Neural cell (in vitro differentiated cells): ENCODE data around the gene KLF5. TPM values are rescaled to one million over a fixed set of nuclear protein-coding genes. Genes with fewer than 3 reads are reported as not detected.

ENCODE experiments used
- H2AFZ ChIP-seq: fragments of 200-600, 300-800 bp; sonication (generic), shearing (Covaris generic); 2 replicates; pipeline ENCODE4 v1.6.0; 2014; ENCODE audit warnings: low read depth, mild to moderate bottlenecking, antibody characterized with exemption, low read length, moderate library complexity
- H3F3A ChIP-seq: fragments of 200-600 bp; shearing (Covaris generic); 2 replicates; pipeline ENCODE4 v1.6.1; 2016; ENCODE audit warnings: mild to moderate bottlenecking, moderate library complexity, mixed read lengths, antibody characterized with exemption, low read length; ENCODE audit not compliant: insufficient read depth, poor library complexity, severe bottlenecking
- H3K27ac ChIP-seq: fragments of 200-600, 300-800 bp; sonication (generic), shearing (Covaris generic); 2 replicates; pipeline ENCODE4 v1.5.1; 2014; ENCODE audit warnings: mild to moderate bottlenecking, low read length, moderate library complexity
- H3K27me3 ChIP-seq: fragments of 300-800, 200-600 bp; sonication (generic), shearing (Covaris generic); 2 replicates; pipeline ENCODE4 v1.6.0; 2014; ENCODE audit warnings: mild to moderate bottlenecking, low read depth, low read length, moderate library complexity; ENCODE audit not compliant: insufficient read depth
- H3K36me3 ChIP-seq: fragments of 300-800, 200-600 bp; sonication (generic), shearing (Covaris generic); 2 replicates; pipeline ENCODE4 v1.5.1; 2014; ENCODE audit warnings: mild to moderate bottlenecking, antibody characterized with exemption, low read length, moderate library complexity; ENCODE audit not compliant: insufficient read depth
- H3K4me2 ChIP-seq: fragments of 300-800, 200-600 bp; sonication (generic), shearing (Covaris generic); 2 replicates; pipeline ENCODE4 v1.6.0; 2014; ENCODE audit warnings: mild to moderate bottlenecking, low read length
- H3K4me3 ChIP-seq: fragments of 300-800, 200-600 bp; sonication (generic), shearing (Covaris generic); 2 replicates; pipeline ENCODE4 v1.5.1; 2014; ENCODE audit warnings: mild to moderate bottlenecking, low read length, moderate library complexity
- H3K79me2 ChIP-seq: fragments of 200-600 bp; shearing (Covaris generic); replicated peaks from 2 replicates; pipeline ENCODE4 v1.6.0; 2014; ENCODE audit warnings: mild to moderate bottlenecking, low read length, moderate library complexity; ENCODE audit not compliant: insufficient read depth
- H3K9ac ChIP-seq: fragments of 300-800, 200-600 bp; sonication (generic), shearing (Covaris generic); 2 replicates; pipeline ENCODE4 v1.6.1; 2016; ENCODE audit warnings: mild to moderate bottlenecking, low read length, mixed read lengths
- H3K9me2 ChIP-seq: fragments of 200-600 bp; shearing (Covaris generic); 2 replicates; pipeline ENCODE4 v1.6.1; 2016; ENCODE audit warnings: mild to moderate bottlenecking, low read length, mixed read lengths; ENCODE audit not compliant: insufficient read depth
- H3K9me3 ChIP-seq: fragments of 200-600, 300-800 bp; sonication (generic), shearing (Covaris generic); 2 replicates; pipeline ENCODE4 v1.6.1; 2016; ENCODE audit warnings: mild to moderate bottlenecking, mixed run types, low read length, moderate library complexity, mixed read lengths
- H4K20me1 ChIP-seq: fragments of 200-600 bp; shearing (Covaris generic); 2 replicates; pipeline ENCODE4 v1.6.1; 2016; ENCODE audit warnings: mild to moderate bottlenecking, mixed run types; ENCODE audit not compliant: insufficient read depth
- CTCF ChIP-seq: fragments of 450-650 bp; IDR thresholded peaks from 2 replicates; pipeline ENCODE4 v1.5.1; 2014; ENCODE audit warnings: antibody characterized with exemption, mild to moderate bottlenecking, moderate library complexity; ENCODE audit not compliant: poor library complexity, severe bottlenecking
- EP300 ChIP-seq: fragments of 450-650 bp; conservative IDR thresholded peaks from 2 replicates; pipeline ENCODE4 v1.6.1; 2014; ENCODE audit warnings: antibody characterized with exemption, mild to moderate bottlenecking, moderate library complexity; ENCODE audit not compliant: poor library complexity, severe bottlenecking
- EZH2 ChIP-seq: fragments of 200-600, 300-800 bp; shearing (Covaris generic), sonication (generic); IDR thresholded peaks from 2 replicates; pipeline ENCODE4 v1.6.1; 2014; ENCODE audit warnings: antibody characterized with exemption, low read length, borderline replicate concordance, mild to moderate bottlenecking; ENCODE audit not compliant: insufficient read depth, poor library complexity, severe bottlenecking
- MXI1 ChIP-seq: fragments of 450-650 bp; conservative IDR thresholded peaks from 2 replicates; pipeline ENCODE4 v1.6.1; 2014; ENCODE audit warnings: antibody characterized with exemption, mild to moderate bottlenecking; ENCODE audit not compliant: poor library complexity, severe bottlenecking
- POLR2AphosphoS5 ChIP-seq: IDR thresholded peaks from 2 replicates; pipeline ENCODE4 v1.6.1; 2012
- RAD21 ChIP-seq: fragments of 450-650 bp; conservative IDR thresholded peaks from 2 replicates; pipeline ENCODE4 v1.6.1; 2014; ENCODE audit warnings: antibody characterized with exemption, mild to moderate bottlenecking, moderate library complexity
- REST ChIP-seq: IDR thresholded peaks from 2 replicates; pipeline ENCODE4 v1.6.1; 2012; ENCODE audit warnings: borderline replicate concordance
- SMC3 ChIP-seq: fragments of 450-650 bp; conservative IDR thresholded peaks from 2 replicates; pipeline ENCODE4 v1.6.1; 2014; ENCODE audit warnings: antibody characterized with exemption, mild to moderate bottlenecking, moderate library complexity; ENCODE audit not compliant: poor library complexity
- TAF1 ChIP-seq: IDR thresholded peaks from 2 replicates; pipeline ENCODE4 v1.6.1; 2012; ENCODE audit warnings: low read depth
- polyA plus RNA-seq: library from polyadenylated mRNA; depleted of rRNA; stranded (reverse); fragments of >200 nt; gene quantifications from 2 replicates; pipeline ENCODE4 v1.2.3, GENCODE V29; 2014

The KLF5 gene
- polyA plus RNA-seq, 1 donor from 2014 or later = 0.26 TPM

- Histone ChIP-seq H3K9me3 (no peaks in the 10 kb centered on the region), H3K9me2 (no peaks in the 10 kb centered on the region), H3K9ac (no peak overlapping the region), H3K27ac (no peak overlapping the region), H3F3A (no peaks in the 10 kb centered on the region), H3K36me3 (no peaks in the 10 kb centered on the region), H2AFZ (no peak overlapping the region), H3K4me2 (no peak overlapping the region), H3K27me3 (no peaks in the 10 kb centered on the region), H3K4me3 (no peak overlapping the region), H3K79me2 (no peaks in the 10 kb centered on the region), H4K20me1 (no peaks in the 10 kb centered on the region)
- TF ChIP-seq TAF1 (no peak), POLR2AphosphoS5 (no peak)
Observed at GRCh38 chr13:73072239-73072900, 13.6 kb downstream of the KLF5 start.

GRCh38 chr13:73073050-73073449, 14.2 kb downstream of the KLF5 start:
- Histone ChIP-seq H3K4me2 (no peak overlapping the region), H2AFZ (no peak overlapping the region), H3K27me3 (no peaks in the 10 kb centered on the region), H3K36me3 (no peaks in the 10 kb centered on the region), H3K9me2 (no peaks in the 10 kb centered on the region), H3K27ac (no peak overlapping the region), H3K9ac (no peak overlapping the region), H3K9me3 (no peaks in the 10 kb centered on the region), H4K20me1 (no peaks in the 10 kb centered on the region), H3K4me3 (no peak overlapping the region), H3F3A (no peaks in the 10 kb centered on the region), H3K79me2 (no peaks in the 10 kb centered on the region)
- no peak for TF ChIP-seq EP300
- no peak for TF ChIP-seq SMC3
- TF ChIP-seq POLR2AphosphoS5 = no peak
- no peak for TF ChIP-seq EZH2

- Histone ChIP-seq H3K27ac (no peak overlapping the region), H3K9me3 (no peaks in the 10 kb centered on the region), H3K4me3 (no peak overlapping the region), H3K36me3 (no peaks in the 10 kb centered on the region), H3K4me2 (no peak overlapping the region), H2AFZ (no peak overlapping the region), H3K27me3 (no peaks in the 10 kb centered on the region), H3K9ac (no peak overlapping the region), H3K9me2 (no peaks in the 10 kb centered on the region), H3F3A (no peaks in the 10 kb centered on the region), H4K20me1 (no peaks in the 10 kb centered on the region), H3K79me2 (no peaks in the 10 kb centered on the region)
- TF ChIP-seq POLR2AphosphoS5 (no peak), RAD21 (no peak), SMC3 (no peak), TAF1 (no peak), MXI1 (no peak), REST (no peak), EZH2 (no peak), CTCF (no peak), EP300 (no peak)
Observed at GRCh38 chr13:73074014-73074413, 15.2 kb downstream of the KLF5 start.
